Measurements from ENCODE around the gene RASGRF2. TPM values are rescaled to one million over a fixed set of nuclear protein-coding genes. Genes with fewer than 3 reads are reported as not detected.
"Not testable (repeated sequence)": the region's sequence is repeated elsewhere in the genome, so short reads cannot be mapped to it uniquely, and the experiment has no call there.

The RASGRF2 gene
- total RNA-seq, 1 donor from 2014 or later = 0.05 TPM

GRCh38 chr5:81016116-81016515 lies 56.0 kb downstream of the RASGRF2 start:
- no peak for DNase-seq (ENCODE audit: extremely low spot score, unreplicated experiment)
- Mint-ChIP-seq H3K4me1 (ENCODE audit: unreplicated experiment) (no peaks in the 10 kb centered on the region), H3K36me3 (ENCODE audit: unreplicated experiment) (no peaks in the 10 kb centered on the region), H3K4me3 (ENCODE audit: unreplicated experiment) (no peak overlapping the region), H3K27me3 (ENCODE audit: unreplicated experiment) (peaks cover 37% of the 10 kb centered on the region), H3K27ac (ENCODE audit: unreplicated experiment) (no peak overlapping the region), H3K9me3 (ENCODE audit: unreplicated experiment) (no peaks in the 10 kb centered on the region)
- TF ChIP-seq CTCF (IDR thresholded peaks at IDR 0.05) = no peak

GRCh38 chr5:81017320-81017719 lies 57.2 kb downstream of the RASGRF2 start:
- Mint-ChIP-seq H3K9me3 (ENCODE audit: unreplicated experiment) (no peaks in the 10 kb centered on the region), H3K36me3 (ENCODE audit: unreplicated experiment) (no peaks in the 10 kb centered on the region), H3K27me3 (ENCODE audit: unreplicated experiment) (peaks cover 40% of the 10 kb centered on the region), H3K4me3 (ENCODE audit: unreplicated experiment) (no peak overlapping the region), H3K27ac (ENCODE audit: unreplicated experiment) (no peak overlapping the region), H3K4me1 (ENCODE audit: unreplicated experiment) (no peaks in the 10 kb centered on the region)
- DNase-seq (ENCODE audit: extremely low spot score, unreplicated experiment) = no peak
- TF ChIP-seq CTCF (IDR thresholded peaks at IDR 0.05) = no peak

GRCh38 chr5:81018608-81019007 lies 58.4 kb downstream of the RASGRF2 start:
- not testable (repeated sequence) for H3K4me1 Mint-ChIP-seq (ENCODE audit: unreplicated experiment)
- peaks cover 41% of the 10 kb centered on the region for H3K27me3 Mint-ChIP-seq (ENCODE audit: unreplicated experiment)

GRCh38 chr5:81019748-81020147 lies 59.6 kb downstream of the RASGRF2 start:
- Mint-ChIP-seq H3K9me3 (ENCODE audit: unreplicated experiment) (no peaks in the 10 kb centered on the region), H3K27ac (ENCODE audit: unreplicated experiment) (no peak overlapping the region), H3K4me3 (ENCODE audit: unreplicated experiment) (no peak overlapping the region), H3K4me1 (ENCODE audit: unreplicated experiment) (no peaks in the 10 kb centered on the region), H3K27me3 (ENCODE audit: unreplicated experiment) (peaks cover 31% of the 10 kb centered on the region), H3K36me3 (ENCODE audit: unreplicated experiment) (no peaks in the 10 kb centered on the region)
- no peak for TF ChIP-seq CTCF (IDR thresholded peaks at IDR 0.05)
- no peak for DNase-seq (ENCODE audit: extremely low spot score, unreplicated experiment)

More at GRCh38 chr5:81018608-81019007, 58.4 kb downstream of the RASGRF2 start:
- not testable (repeated sequence) for H3K36me3 Mint-ChIP-seq (ENCODE audit: unreplicated experiment); H3K9me3 Mint-ChIP-seq (ENCODE audit: unreplicated experiment); H3K27ac Mint-ChIP-seq (ENCODE audit: unreplicated experiment); H3K4me3 Mint-ChIP-seq (ENCODE audit: unreplicated experiment); DNase-seq (ENCODE audit: extremely low spot score, unreplicated experiment)

- DNase-seq (ENCODE audit: extremely low spot score, unreplicated experiment) = no peak
- H3K27ac Mint-ChIP-seq (ENCODE audit: unreplicated experiment) = no peak overlapping the region
- H3K4me3 Mint-ChIP-seq (ENCODE audit: unreplicated experiment) = no peak overlapping the region
- TF ChIP-seq CTCF (IDR thresholded peaks at IDR 0.05) = no peak
- H3K27me3 Mint-ChIP-seq (ENCODE audit: unreplicated experiment) = peaks cover 30% of the 10 kb centered on the region
- no peaks in the 10 kb centered on the region for H3K4me1 Mint-ChIP-seq (ENCODE audit: unreplicated experiment)
- H3K36me3 Mint-ChIP-seq (ENCODE audit: unreplicated experiment) = no peaks in the 10 kb centered on the region
- no peaks in the 10 kb centered on the region for H3K9me3 Mint-ChIP-seq (ENCODE audit: unreplicated experiment)
Observed at GRCh38 chr5:81020478-81021167, 60.5 kb downstream of the RASGRF2 start.

Data from osteocyte (in vitro differentiated cells).